Activated CD4-positive, alpha-beta T cell treated with anti-CD3 and anti-CD28 coated beads, Interleukin-10, Interleukin-2, amounts not matched to agents 100 ng/mL and 50 ng/mL, durations not matched to agents 16 hours and 8 hours (primary cell): ENCODE data around the gene AGXT2.
"Not testable (repeated sequence)": the region's sequence is repeated elsewhere in the genome, so short reads cannot be mapped to it uniquely, and the experiment has no call there.

Experiments used
- DNase-seq: peaks from one replicate; pipeline ENCODE4 v3.0.0-alpha.2; 2020

AGXT2 gene

DNA sequence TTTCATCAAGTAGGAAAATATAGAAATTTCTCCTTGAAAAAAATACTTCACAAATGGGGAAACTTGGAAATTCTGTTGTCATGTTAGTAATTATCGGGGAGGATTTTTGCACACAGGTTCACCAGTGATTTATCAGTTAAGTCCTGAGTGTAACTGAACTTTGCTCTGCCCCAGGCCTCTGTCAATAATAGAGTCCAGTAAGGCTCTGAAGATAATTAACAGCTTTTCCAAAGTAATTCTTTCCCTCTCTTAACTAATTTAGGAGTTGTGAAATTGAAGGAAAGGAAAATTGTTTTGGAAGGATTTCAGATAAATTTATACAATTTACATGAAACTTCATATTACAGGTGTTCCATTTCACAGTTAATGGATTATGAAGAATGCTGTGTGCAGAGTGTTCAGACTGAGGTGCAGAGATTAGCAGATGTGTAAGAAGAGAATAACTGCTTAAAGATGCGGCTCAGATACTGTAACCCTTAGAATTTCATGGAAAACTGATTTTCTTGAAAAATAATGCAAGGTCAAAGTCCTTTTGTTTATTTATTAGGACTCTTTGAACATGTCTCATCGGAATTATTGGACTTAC, 2.9 kb upstream of the AGXT2 start:
- DNase-seq: no peak

DNA sequence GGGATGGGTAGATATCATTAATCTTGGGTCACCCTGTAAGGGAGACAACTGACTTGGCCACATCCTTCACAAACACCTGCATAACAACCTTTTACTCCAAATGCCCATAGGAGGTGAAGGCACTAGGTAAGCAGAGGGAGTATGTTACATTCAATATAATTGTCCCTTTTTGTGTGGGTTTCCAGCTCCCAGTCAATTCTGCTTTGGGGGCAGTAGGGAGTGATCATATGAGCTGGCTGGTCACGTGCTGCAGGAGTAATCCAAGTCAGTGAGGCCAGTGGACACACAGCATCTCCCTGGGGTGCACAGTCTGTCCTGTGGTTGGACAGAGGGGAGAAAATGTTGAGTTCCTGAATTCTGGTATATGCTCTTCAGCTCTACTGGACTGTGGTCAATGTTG, 1.2 kb upstream of the AGXT2 start:
- no peak for DNase-seq

DNA sequence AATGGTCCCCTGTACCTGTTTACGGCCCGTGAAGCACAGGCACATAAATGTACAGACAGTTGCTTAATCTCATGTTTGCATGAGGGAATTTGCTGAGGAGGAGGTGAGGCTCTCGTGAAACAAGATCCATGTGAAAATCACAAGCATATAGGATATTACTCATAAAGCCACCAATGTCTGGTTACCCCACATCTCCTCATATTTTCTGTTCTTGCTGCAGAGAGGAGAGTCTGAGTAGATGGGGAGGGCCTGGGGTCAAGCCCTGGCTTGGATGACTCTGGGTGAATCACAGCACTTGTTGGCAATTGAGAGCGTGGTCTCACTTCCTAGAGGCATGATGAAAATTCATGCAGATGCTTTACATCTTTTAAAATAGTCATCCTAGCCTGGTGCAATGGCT, 975 bp downstream of the AGXT2 start:
- no peak for DNase-seq

DNA sequence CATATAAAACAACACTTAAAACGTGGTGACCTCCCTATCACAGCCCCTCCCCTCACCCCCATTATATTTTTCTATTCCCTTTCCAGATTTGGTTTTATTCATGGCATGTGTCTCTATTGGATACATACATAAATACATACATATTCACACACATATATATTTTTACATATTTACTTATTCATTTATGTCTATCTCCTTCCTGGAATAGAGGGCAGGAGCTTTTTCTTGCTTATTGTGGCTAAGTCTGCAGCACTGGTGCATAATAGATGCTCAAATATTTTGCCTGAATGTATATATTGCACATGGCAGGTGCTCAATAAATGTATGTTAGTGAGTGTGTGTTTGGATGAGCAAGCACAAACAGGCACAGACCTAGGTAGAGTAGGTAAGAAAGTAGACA, 2.5 kb downstream of the AGXT2 start:
- DNase-seq: no peak

DNA sequence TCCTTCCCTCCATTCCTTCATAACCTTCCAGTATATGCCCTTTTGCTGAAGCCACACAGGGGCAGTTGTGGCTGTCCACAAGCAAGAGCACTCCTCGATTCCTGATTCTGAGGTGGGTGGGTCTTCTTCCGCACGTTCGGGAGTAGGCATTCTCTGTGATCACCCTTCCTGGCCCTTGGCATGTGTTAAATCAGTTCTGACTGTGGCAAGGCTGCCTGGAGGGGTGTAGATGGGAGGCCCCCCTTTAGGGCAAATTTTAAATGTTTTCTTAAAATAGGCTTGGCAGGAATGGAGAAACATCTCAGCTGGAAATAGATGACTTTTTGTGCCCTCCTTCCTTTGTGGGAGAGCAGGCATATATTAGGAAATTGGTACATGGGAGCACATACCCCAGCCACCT, 3.1 kb downstream of the AGXT2 start:
- DNase-seq: no peak

DNA sequence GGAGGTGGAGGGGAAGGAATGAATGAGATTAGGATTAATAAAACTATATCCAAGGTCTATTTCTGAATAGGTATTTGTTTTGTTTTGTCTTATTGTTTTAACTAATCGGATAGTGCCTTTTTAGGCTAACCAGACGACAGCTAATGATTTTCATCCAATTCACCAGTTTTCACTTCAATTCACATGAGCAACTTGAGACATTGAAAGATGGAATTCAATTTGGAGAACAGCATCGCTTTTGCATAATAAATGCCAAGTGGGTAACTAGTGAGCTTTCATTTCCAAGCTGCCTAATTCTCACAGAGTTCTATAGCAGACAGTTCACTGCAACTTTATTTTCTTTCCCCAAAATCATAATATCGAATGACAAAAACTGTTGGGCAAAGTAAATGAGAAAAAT, 5.0 kb downstream of the AGXT2 start:
- no peak for DNase-seq

DNA sequence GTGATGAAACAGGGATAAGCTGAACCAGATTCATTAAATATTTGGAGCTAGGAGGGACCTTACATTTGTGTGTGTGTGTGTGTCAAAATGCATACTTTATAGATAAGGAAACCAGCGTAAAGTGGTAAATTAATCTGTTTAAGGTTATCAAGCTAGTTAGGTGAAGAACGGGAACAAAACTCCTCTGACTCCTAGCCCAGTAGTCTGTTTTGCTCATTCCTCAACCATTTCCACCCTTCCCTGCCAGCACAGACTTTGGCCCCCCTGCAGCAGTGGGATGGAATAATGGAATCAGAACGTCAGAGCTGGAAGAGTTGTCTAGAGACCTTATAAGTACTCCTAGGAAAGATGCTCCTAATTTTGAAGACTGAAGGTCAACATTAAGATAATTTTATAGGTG, 6.5 kb downstream of the AGXT2 start:
- DNase-seq: no peak

DNA sequence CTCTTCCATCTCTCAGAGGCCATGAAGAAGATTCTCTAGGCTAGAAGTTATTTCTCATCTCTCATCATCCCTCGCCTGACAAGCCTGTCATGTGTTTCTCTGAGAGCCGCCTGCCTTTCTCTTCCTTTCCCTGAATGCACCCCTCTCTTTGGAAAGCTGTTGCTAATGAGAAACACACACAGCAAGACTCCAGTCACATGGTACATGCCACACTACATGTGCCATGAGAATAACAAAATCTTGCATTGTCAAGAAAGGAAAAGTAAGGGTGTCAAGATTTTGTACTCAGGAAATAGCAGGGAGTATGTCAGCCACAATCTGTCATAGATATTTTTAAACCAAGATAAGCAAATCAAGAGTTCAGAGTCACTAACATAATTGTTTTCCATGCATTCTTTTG, 8.9 kb downstream of the AGXT2 start:
- DNase-seq: no peak

DNA sequence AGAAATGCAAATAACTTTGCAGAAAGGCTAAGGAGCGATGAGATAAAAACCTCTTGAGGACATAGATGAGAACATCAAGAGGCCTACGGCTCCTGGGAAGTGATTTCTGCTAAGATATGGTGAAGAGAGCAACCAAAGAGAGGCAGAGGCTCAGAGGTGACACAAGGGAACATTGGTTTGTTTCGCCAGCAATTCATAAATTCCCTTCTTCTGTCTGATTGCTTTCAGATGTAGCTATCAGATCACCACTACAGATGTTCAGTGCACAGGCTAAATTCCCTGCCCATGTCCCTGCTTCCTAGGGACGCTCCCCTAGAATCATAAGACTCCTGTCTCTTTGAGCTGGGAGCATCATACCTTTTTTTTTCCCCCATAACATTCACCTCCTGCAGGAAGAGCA, 11.2 kb downstream of the AGXT2 start:
- no peak for DNase-seq

DNA sequence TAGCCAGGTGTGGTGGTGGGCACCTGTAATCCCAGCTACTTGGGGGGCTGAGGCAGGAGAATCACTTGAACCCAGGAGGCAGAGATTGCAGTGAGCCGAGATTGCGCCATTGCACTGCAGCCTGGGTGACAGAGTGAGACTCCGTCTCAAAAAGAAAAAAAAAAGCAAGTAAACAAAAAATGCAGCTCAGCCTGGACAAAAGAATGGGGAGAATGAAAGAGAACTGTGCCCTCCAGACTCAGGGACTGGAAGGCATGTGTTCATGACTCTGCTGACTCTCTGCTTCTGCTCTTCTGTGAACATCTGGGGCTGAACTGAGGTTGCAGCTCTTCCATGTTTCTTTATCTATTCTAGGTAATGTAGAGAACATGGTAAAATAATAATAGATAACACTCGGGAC, 11.8 kb downstream of the AGXT2 start:
- DNase-seq: not testable (repeated sequence)

DNA sequence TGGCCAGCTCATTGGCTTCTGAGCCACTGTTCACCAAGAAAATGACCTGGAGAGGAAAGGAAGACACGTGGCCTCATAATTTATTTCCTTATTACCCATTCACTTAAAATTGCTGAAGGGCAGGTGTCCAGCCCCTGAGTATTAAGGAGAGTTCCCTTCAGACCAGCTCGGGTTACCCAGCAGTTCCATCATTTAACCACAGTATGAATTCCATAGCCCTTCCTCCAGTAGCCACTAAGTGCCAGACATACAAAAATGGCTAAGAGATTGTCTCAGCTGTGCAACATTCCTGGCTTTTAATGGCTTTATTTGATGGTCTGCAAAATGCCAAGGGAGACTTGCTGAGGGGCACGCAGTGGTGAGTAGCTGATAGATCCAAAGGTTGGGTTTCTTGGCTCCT, 12.5 kb downstream of the AGXT2 start:
- no peak for DNase-seq

DNA sequence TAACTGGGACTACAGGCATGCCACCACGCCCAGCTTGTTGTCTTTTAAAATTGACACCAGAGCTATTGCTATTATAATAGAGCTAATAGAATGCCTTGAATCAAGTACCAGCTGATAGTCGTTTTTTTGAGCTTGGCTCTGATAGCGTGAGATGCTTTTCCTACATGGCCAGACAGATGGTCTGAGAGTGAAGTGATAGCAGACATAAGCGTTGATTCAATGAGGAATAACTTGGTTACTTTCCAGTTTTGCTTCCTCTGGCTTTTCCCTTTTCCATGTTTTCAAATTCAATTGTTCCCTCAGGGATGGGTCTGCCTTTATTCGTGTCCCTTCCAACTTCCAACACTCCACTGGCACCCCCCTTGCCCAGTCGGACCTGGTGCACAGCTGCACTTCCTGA, 15.4 kb downstream of the AGXT2 start:
- DNase-seq: no peak

DNA sequence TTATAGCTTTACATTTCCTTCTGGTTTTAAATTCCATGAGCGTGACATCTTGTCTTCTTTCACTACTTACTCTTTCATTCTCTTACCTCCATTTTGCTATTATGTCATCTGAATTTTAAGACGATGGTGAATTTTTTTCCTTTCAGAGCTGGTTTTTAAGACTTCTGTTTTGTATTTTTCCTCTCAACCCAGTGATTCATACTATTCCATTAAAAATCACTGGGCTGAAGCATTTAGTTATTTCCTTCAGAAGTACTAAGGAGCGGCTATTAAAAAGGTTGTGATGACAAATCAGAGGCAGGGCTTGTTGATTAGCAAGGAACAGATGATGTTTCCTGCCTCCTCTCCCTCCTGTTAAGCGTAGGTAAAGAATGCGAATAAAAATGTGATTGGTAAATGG, 16.5 kb downstream of the AGXT2 start:
- DNase-seq: no peak

DNA sequence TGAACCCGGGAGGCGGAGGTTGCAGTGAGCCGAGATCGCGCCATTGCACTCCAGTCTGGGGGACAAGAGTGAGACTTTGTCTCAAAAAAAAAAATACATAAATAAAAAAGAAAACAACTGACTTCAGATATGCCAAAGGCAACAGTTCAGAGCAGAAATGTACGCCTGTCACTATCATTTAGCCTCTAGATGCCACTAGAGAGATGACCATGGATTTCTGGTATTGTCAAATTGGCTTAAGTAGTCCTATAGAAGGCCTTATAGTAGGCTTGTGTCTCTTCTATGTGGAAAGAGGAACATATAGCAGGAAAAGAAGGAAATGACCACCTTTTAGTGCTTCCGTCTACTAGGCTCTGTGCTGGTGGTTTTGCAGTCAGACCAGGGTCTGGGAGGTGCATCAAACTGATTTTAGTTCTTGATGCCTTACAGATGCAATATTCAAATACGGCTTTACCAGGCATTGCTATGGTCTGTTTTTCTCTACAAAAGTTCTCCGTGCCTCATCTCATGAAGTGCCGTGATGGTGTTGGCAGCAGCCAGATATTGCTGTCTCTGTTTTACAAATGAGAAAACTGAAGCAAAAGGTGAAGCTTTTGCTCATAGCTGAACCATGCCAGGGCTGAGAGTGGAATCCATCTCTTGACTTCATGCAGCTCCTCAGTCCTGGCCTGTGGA, 17.2 kb downstream of the AGXT2 start:
- DNase-seq: no peak

DNA sequence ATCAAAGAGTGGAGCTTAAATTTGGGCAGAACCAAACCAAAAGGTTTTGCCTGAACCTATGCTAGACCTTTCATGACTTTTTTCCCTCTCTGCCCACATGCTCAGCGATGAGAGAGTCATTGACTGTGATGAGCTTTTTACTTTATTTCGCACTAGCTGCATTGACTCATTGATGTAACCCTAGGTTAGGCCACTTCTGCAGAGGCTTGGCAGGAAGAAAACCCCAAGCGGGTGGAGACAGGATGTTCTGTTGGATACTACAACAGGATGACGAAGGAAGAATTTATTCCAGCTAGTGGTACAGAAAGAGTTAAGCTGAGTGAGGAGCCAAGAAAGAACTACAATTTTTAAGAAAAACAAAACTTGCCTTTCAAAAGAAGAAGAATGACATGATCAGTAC, 18.4 kb downstream of the AGXT2 start:
- no peak for DNase-seq

DNA sequence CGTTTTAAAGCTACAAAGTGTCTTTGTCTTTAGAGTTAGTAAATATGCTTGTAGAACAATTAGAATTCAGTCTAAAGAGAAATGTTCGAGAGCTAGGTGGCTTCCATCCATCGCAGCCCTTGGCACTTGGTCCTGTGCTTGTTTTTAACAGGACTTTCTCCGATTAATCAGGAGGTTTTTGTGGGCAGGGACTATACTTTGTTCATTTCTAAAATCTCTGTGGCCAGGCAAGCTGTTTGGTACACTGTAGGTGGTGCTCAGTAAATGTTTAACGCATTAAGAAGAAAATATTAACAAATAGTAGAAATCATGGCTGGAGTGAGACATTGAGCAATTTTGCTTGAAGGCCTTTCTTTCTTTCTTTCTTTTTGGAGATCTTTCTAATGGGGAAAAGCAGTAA, 20.8 kb downstream of the AGXT2 start:
- DNase-seq: no peak

DNA sequence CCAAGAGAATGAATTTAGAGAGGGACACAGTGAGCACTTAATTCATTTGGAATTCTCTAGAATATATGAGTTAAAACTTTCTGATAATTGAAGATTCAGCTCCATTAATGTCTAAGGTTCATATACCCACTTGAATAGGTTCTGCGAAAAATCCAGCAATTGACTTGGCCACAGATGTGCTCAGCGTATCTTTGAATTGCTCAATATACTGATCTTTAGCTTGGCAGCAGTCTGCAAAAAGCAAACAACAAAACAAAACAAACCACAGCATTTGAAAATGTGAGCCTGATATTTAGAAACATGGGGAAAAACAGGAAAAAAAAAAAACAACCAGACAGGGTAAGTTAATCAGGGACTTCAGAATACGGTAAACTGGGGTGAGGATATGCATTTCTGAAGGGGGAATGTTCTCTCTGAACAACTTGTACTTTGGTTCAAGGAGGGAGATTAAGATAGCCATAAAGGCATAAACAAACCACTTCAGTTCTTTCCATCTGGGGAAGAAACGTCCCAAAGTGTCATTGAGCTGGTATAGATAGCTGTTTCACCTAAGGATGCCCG, 21.4 kb downstream of the AGXT2 start:
- DNase-seq: no peak

DNA sequence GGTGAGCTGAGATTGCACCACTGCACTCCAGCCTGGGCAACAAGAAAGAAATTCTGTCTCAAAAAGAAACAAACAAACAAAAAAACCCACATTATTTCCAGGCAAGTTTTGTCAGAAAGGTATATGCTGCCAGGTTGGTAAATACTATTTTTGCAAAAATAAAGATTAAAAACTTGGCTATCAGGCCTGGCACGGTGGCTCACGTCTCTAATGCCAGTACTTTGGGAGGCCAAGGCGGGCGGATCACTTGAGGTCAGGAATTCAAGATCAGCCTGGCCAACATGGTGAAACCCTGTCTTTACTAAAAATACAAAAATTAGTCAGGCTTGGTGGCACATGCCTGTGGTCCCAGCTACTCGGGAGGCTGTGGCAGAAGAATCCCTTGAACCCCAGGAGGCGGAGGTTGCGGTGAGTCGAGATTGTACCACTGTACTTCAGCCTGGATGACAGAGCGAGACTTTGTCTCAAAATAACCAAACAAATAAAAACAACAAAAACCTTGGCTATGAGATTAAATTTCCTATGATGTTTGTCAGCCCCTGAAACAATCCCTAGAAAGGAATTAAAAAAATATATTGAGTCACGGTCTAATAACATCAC, 22.7 kb downstream of the AGXT2 start:
- no peak for DNase-seq

DNA sequence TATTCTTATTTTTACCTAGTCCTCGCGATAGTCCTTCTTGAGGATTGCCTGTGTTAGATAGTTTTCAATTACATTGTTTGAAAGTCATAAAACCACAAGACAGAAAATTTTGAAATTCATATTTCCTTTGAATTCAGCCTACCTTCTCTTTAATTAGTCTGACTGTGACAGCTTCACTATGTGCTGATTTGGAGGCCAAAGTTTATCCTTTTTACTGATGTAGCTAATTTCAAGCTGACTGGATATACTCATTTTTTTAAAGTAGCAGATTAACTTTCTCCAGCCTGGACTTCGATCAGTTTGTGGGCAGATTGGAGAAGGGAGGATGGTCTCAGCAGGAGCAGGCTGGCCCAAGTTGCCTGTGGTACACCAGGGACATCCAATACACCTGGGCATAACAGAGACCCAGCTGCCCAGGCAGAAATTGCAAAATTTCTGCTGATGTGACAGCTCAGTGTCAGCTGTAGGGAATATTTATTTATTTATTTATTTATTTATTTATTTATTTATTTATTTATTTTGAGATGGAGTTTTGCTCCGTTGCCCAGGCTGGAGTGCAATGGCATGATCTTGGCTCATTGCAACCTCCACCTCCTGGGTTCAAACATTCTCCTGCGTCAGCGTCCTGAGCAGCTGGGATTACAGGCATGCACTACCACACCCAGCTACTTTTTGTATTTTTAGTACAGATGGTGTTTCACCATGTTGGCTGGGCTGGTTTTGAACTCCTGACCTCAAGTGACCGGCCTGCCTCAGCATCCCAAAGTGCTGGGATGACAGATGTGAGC, 24.2 kb downstream of the AGXT2 start:
- DNase-seq: no peak

DNA sequence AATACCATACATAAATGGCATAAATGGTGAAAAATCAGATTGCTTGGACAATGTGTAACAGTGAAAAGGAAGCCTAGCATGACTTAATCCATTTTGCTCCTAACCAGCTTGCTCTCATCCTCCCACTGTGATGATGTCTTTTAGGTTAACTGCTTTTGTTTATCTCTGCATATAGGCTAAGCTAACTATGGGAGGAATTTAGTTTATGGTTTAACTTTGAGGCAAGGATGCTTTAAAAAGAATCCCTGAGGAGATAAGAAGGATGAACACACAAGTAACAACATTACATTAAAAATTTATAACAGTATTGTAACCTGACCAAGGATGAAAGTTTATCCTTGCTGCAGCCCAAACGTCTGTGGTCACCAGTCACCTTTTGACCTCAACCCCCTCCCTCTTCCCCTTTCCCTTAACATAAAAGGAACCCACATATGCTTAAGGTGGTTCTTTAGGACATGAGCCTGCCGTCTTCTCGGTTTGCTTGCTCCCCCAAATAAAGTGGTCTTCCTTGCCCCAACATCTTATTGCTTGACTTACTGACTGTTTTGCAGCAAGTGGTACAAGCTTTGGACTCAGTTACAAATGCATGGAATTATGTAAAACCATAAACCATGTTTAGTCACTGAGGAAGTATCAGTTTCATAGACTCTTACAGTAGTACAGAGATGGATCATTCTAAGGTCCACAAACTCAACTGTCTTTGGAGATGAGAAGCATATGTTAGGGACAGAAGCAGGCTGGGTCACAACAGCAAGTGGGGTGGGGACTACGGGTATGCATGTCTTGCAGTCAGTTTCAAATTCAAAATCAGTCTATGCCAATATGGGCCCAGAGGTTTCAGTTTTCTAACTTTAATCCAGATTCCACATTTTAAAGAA, 31.3 kb downstream of the AGXT2 start:
- peak; percentile 15 for DNase-seq

DNA sequence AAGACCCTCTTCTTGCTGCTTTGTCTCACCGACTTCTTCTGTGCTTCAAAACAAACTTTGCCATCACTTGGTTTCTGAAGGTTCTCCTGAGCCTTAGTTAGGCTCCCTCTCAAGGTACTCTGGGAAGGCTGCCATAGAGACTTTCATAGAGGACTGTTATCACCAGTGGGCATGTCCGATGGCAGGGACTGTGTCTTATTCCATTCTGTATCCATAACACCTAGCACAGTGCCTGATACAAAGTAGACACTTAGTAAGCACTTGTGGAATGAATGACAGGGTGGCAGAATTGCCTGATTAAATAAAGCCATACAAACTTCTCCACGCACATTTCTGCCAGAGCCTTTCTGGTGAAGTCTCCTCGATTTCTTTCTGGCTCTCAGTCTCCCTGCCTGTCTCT, 32.7 kb downstream of the AGXT2 start:
- no peak for DNase-seq

DNA sequence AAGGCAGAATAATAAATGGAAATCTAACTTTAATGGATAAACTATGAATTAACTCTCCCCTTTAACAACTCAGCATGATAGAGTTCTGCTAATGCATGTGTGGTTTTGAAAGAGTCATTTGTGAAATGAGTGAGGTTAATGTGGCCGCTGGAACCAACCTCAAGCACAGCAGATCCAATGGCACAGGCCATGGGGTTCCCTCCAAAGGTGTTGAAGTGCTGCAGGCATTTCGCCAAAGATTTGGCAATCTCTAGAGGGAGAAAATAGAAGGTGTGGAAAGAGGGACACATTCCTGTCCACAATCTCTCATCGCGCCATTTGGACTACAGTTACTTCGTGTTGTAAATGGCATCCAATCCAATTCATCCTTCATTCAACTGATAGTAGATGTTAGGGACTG, 35.0 kb downstream of the AGXT2 start:
- DNase-seq: peak; percentile 16

DNA sequence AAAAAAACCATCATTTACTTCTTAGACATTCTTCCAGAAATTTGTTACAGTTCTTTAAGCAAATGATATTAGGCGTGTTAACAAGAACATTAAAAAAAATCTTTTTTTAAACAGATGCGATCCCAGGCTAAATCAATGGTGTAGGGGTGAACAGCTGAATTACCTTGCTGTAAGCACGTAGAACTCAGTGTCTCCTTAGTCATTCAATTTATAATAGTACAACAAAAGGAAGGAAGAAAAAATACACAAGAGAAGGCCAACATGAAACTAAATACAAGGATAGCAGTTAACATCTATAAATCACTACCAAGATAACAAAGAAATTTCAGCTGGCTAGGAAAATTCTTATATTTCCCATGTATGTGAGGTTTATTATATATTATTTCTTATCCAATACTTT, 35.4 kb downstream of the AGXT2 start:
- DNase-seq: no peak
